Endothelial cell of umbilical vein (primary cell): ENCODE data around the gene SMIM14. TPM values are rescaled to one million over a fixed set of nuclear protein-coding genes. Genes with fewer than 3 reads are reported as not detected.
"Not testable (repeated sequence)": the region's sequence is repeated elsewhere in the genome, so short reads cannot be mapped to it uniquely, and the experiment has no call there.

Source experiments
- BruUV-seq: library from RNA; stranded (reverse); fragments of 400-500 nt; replicated peaks from 2 replicates; lab custom pipeline; 2021; lab: Mats Ljungman, UMichigan
- CTCF ChIA-PET: fragments of 300-600, 350-600 bp; sonication (Branson Sonifier 250); formaldehyde crosslinking; loops from one replicate; lab custom pipeline; 2021; ENCODE audit warnings: antibody characterized with exemption, inconsistent platforms; lab: Charles Lee
- POLR2A ChIA-PET: fragments of 300-600, 350-600 bp; sonication (Branson Sonifier 250); formaldehyde crosslinking; loops from one replicate; lab custom pipeline; 2021; ENCODE audit warnings: antibody characterized with exemption, inconsistent platforms; lab: Charles Lee
- DNase-seq: peaks from one replicate; pipeline ENCODE4 v3.0.0-alpha.2; 2011; ENCODE audit warnings: low read depth, low spot score
- FAIRE-seq: peaks from 2 replicates; lab custom pipeline; 2011; peaks lifted over from hg19 to GRCh38; lab: Jason Lieb, UNC
- H2AFZ ChIP-seq: 2 replicates; pipeline ENCODE4 v1.6.0; 2012; ENCODE audit warnings: low read depth, low read length, control low read depth, inconsistent platforms
- H3K27ac ChIP-seq: 2 replicates; pipeline ENCODE4 v1.5.1; 2011; ENCODE audit warnings: low read depth, mild to moderate bottlenecking, control low read depth, low read length, moderate library complexity; ENCODE audit not compliant: insufficient read depth
- H3K27me3 ChIP-seq, 2 experiments: 2 replicates each; pipeline versions ENCODE4 v1.6.0 to v1.6.1; 2011; ENCODE audit warnings: low read length in 2 of 2, mixed read lengths in 1 of 2; ENCODE audit not compliant: control insufficient read depth in 2 of 2, insufficient read depth in 2 of 2
- H3K36me3 ChIP-seq, 2 experiments: 2 replicates in 1 of 2; 3 replicates in 1 of 2; pipeline ENCODE4 v1.5.1; 2011; ENCODE audit warnings: low read length in 2 of 2, mild to moderate bottlenecking in 1 of 2, moderate library complexity in 1 of 2; ENCODE audit not compliant: control insufficient read depth in 2 of 2, insufficient read depth in 2 of 2; ENCODE audit errors: extremely low read depth in 1 of 2
- H3K4me1 ChIP-seq: 3 replicates; pipeline ENCODE4 v1.5.1; 2011; ENCODE audit warnings: mild to moderate bottlenecking, low read length; ENCODE audit not compliant: control insufficient read depth, insufficient read depth; ENCODE audit errors: extremely low read depth
- H3K4me2 ChIP-seq: 2 replicates; pipeline ENCODE4 v1.6.1; 2011; ENCODE audit warnings: low read length, control low read depth, mixed read lengths; ENCODE audit not compliant: insufficient read depth
- H3K4me3 ChIP-seq, 3 experiments: fragments of 200-600 bp in 1 of 3; sonication (generic), shearing (Covaris generic) in 1 of 3; replicated peaks in 1 of 3; 2 replicates each; pipeline ENCODE4 v1.5.1; 2011 to 2016; ENCODE audit warnings: control low read depth in 3 of 3, low read length in 3 of 3, mild to moderate bottlenecking in 2 of 3, inconsistent platforms in 1 of 3, low read depth in 1 of 3, moderate library complexity in 1 of 3; ENCODE audit not compliant: insufficient read depth in 1 of 3
- H3K79me2 ChIP-seq: 2 replicates; pipeline ENCODE4 v1.6.0; 2012; ENCODE audit warnings: low read length, inconsistent platforms; ENCODE audit not compliant: control insufficient read depth, insufficient read depth
- H3K9ac ChIP-seq: replicated peaks from 2 replicates; pipeline ENCODE3; 2011; ENCODE audit warnings: low read length, control low read depth; ENCODE audit not compliant: insufficient read depth; ENCODE audit errors: extremely low read depth
- H3K9me1 ChIP-seq: replicated peaks from 3 replicates; pipeline ENCODE4 v1.6.0; 2011; ENCODE audit warnings: mild to moderate bottlenecking, low read length; ENCODE audit not compliant: control insufficient read depth, insufficient read depth; ENCODE audit errors: extremely low read depth
- H3K9me3 ChIP-seq: replicated peaks from 2 replicates; pipeline ENCODE4 v1.5.1; 2012; ENCODE audit warnings: low read length, inconsistent platforms; ENCODE audit not compliant: control insufficient read depth, insufficient read depth
- H4K20me1 ChIP-seq: replicated peaks from 2 replicates; pipeline ENCODE3; 2011; ENCODE audit warnings: mild to moderate bottlenecking, low read length; ENCODE audit not compliant: control insufficient read depth, insufficient read depth; ENCODE audit errors: extremely low read depth
- FOS ChIP-seq: IDR thresholded peaks from 2 replicates; pipeline ENCODE4 v1.6.1; 2011; ENCODE audit warnings: mild to moderate bottlenecking, low read length, moderate library complexity, borderline replicate concordance; ENCODE audit not compliant: insufficient read depth
- GATA2 ChIP-seq: IDR thresholded peaks from 2 replicates; pipeline ENCODE4 v1.7.0; 2011; ENCODE audit warnings: low read depth, mild to moderate bottlenecking, moderate library complexity, mixed read lengths, low read length; ENCODE audit not compliant: insufficient read length, insufficient read depth
- MYC ChIP-seq: IDR thresholded peaks from one replicate; pipeline ENCODE4 v1.6.1; 2011; ENCODE audit warnings: mild to moderate bottlenecking, low read depth, low read length
- POLR2A ChIP-seq: IDR thresholded peaks from 2 replicates; pipeline ENCODE4 v1.6.1; 2012; ENCODE audit warnings: low read depth, mild to moderate bottlenecking, control low read depth, low read length
- dilution Hi-C: fragments of 300-500 bp; cut with MboI; formaldehyde crosslinking; loops from one replicate; pipeline ENCODE4 v1.15.0; 2019; ENCODE audit warnings: low sequenced_read_pairs; ENCODE audit not compliant: extremely low pct_ligation_motif_present
- intact Hi-C: fragments of 100-400 bp; cut with micrococcal nuclease; formaldehyde crosslinking; loops from one replicate; pipeline ENCODE4 v1.10.0; 2022
- polyA plus RNA-seq, 4 experiments: library from polyadenylated mRNA; depleted of rRNA in 3 of 4; stranded (reverse) in 3 of 4; unstranded in 1 of 4; fragments of >200 nt; gene quantifications; 2 replicates each; pipeline versions ENCODE4 v1.2.1 to v1.2.3, GENCODE V29; 2011 to 2012; ENCODE audit warnings: missing spikeins in 1 of 4
- total RNA-seq: library from RNA; stranded (reverse); gene quantifications from 2 replicates; pipeline ENCODE4 v1.2.3, GENCODE V29; 2021
- TF ChIP-seq, protein P1 (sequence below), 2 donors: IDR thresholded peaks; 1 replicate in 1 of 2; 2 replicates in 1 of 2; pipeline ENCODE4 v1.5.1; 2011; ENCODE audit warnings: low read length in 2 of 2, mild to moderate bottlenecking in 2 of 2, moderate library complexity in 2 of 2, control low read depth in 1 of 2, inconsistent platforms in 1 of 2, low read depth in 1 of 2; ENCODE audit not compliant: insufficient read depth in 1 of 2; ENCODE audit errors: extremely low read depth in 1 of 2
- TF ChIP-seq, protein P2 (sequence below): IDR thresholded peaks from 2 replicates; pipeline ENCODE4 v1.6.1; 2011; ENCODE audit not compliant: insufficient read depth, insufficient read length

The SMIM14 gene
- total and polyA plus RNA-seq, 2 donors (not counting 3 experiments of a cell fraction or from before 2014, with no cell fraction given) = 12.3 to 15.4 TPM

DNA sequence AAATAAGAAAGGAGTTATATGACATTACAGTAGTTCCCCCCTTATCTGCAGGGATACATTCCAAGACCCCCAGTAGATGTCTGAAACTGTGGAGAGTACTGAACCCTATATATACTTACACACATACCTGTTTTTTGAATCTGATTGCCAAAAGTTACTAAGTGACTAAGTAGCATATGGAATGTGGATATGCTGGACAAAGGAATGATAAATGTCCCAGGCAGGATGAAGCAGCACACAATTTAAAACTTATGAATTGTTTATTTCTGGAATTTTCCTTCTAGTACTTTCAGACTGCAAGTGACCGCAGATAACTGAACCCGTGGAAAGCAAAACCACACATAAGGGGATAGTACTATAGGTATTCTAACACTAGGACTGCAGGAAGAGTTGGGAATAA is 134.1 kb downstream of the SMIM14 start:
- BruUV-seq = no TSS peak

DNA sequence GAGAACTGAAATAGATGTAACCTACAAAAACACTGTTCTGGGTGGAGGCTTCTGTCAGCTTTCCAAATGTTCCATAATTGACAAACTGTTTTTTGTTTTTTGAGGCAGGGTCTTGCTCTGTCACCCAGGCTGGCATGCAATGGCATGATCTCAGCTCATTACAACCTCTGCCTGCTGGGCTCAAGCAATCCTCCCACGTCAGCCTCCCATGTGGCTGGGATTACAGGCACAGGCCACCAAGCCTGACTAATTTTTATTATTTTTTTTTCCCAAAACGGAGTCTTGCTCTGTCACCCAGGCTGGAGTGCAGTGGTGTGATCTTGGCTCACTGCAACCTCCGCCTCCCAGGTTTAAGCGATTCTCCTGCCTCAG is 136.0 kb downstream of the SMIM14 start:
- dilution Hi-C loops = not testable (repeated sequence)

More for the DNA sequence above, 134.1 kb downstream of the SMIM14 start:
- H3K36me3 ChIP-seq = peaks cover 24 to 40% of the 10 kb centered on the region in 2 experiments
- DNase-seq (no peak), FAIRE-seq (no peak)
- no peak overlapping the region for H3K9ac ChIP-seq
- H3K27me3 ChIP-seq = no peaks in the 10 kb centered on the region
- H4K20me1 ChIP-seq = no peaks in the 10 kb centered on the region
- no peaks in the 10 kb centered on the region for H3K4me1 ChIP-seq
- ChIA-PET POLR2A (no interaction called here), CTCF (interaction anchor here (1.0 kb wide), 1 partner anchor 9 kb away, joined by 3 read pairs; no protein-coding TSS in a partner anchor)
- H3K27ac ChIP-seq = no peak overlapping the region
- H3K9me3 ChIP-seq = no peaks in the 10 kb centered on the region
- H3K4me2 ChIP-seq = no peak overlapping the region
- TF ChIP-seq GATA2 = no peak
- no peak for TF ChIP-seq FOS
- TF ChIP-seq, protein P1, sequence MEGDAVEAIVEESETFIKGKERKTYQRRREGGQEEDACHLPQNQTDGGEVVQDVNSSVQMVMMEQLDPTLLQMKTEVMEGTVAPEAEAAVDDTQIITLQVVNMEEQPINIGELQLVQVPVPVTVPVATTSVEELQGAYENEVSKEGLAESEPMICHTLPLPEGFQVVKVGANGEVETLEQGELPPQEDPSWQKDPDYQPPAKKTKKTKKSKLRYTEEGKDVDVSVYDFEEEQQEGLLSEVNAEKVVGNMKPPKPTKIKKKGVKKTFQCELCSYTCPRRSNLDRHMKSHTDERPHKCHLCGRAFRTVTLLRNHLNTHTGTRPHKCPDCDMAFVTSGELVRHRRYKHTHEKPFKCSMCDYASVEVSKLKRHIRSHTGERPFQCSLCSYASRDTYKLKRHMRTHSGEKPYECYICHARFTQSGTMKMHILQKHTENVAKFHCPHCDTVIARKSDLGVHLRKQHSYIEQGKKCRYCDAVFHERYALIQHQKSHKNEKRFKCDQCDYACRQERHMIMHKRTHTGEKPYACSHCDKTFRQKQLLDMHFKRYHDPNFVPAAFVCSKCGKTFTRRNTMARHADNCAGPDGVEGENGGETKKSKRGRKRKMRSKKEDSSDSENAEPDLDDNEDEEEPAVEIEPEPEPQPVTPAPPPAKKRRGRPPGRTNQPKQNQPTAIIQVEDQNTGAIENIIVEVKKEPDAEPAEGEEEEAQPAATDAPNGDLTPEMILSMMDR (IDR thresholded peaks at IDR 0.05; ENCODE audit: extremely low read depth in 1 of 2, insufficient read depth in 1 of 2, low read depth in 1 of 2, low read length in 2 of 2) = no peak
- TF ChIP-seq POLR2A = no peak
- TF ChIP-seq, protein P2, sequence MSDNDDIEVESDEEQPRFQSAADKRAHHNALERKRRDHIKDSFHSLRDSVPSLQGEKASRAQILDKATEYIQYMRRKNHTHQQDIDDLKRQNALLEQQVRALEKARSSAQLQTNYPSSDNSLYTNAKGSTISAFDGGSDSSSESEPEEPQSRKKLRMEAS = no peak
- no peak for TF ChIP-seq MYC
- intact Hi-C loops = no loop called here
- no peaks in the 10 kb centered on the region for H3K9me1 ChIP-seq
- dilution Hi-C loops = no loop called here
- no peak overlapping the region for H2AFZ ChIP-seq
- no peak overlapping the region for H3K4me3 ChIP-seq
- H3K79me2 ChIP-seq = no peaks in the 10 kb centered on the region

More for the DNA sequence above, 136.0 kb downstream of the SMIM14 start:
- H3K9me1 ChIP-seq, POLR2A ChIA-PET, H3K27me3 ChIP-seq, H3K9ac ChIP-seq, FAIRE-seq, H3K4me2 ChIP-seq, DNase-seq, H3K79me2 ChIP-seq, BruUV-seq, H3K9me3 ChIP-seq, intact Hi-C loops, H3K4me1 ChIP-seq, H3K4me3 ChIP-seq, H3K27ac ChIP-seq, H2AFZ ChIP-seq, H4K20me1 ChIP-seq: not testable (repeated sequence)
- CTCF ChIA-PET = interaction anchor here (0.8 to 1.0 kb wide), 3 partner anchors 9 to 19 kb away, joined by 3 read pairs; no protein-coding TSS in a partner anchor
- peaks cover 18 to 27% of the 10 kb centered on the region in 2 experiments for H3K36me3 ChIP-seq
